HTERT RPE-1 (cell line): ENCODE measurements around the gene LGR5.

ENCODE experiments used
- in situ Hi-C: fragments of 300-500 bp; cut with MboI; formaldehyde crosslinking; loops from 4 replicates; pipeline ENCODE4 v1.14.3; 2020; ENCODE audit warnings: low sequenced_read_pairs

LGR5 gene, protein sequence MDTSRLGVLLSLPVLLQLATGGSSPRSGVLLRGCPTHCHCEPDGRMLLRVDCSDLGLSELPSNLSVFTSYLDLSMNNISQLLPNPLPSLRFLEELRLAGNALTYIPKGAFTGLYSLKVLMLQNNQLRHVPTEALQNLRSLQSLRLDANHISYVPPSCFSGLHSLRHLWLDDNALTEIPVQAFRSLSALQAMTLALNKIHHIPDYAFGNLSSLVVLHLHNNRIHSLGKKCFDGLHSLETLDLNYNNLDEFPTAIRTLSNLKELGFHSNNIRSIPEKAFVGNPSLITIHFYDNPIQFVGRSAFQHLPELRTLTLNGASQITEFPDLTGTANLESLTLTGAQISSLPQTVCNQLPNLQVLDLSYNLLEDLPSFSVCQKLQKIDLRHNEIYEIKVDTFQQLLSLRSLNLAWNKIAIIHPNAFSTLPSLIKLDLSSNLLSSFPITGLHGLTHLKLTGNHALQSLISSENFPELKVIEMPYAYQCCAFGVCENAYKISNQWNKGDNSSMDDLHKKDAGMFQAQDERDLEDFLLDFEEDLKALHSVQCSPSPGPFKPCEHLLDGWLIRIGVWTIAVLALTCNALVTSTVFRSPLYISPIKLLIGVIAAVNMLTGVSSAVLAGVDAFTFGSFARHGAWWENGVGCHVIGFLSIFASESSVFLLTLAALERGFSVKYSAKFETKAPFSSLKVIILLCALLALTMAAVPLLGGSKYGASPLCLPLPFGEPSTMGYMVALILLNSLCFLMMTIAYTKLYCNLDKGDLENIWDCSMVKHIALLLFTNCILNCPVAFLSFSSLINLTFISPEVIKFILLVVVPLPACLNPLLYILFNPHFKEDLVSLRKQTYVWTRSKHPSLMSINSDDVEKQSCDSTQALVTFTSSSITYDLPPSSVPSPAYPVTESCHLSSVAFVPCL

GRCh38 chr12:71439613-71440344 is at the start of gene LGR5:
TSS of gene LGR5 (plus strand) at chr12:71439798. CDS start at chr12:71440081, 283 bp downstream.
- in situ Hi-C loops, result no loop called here

DNA sequence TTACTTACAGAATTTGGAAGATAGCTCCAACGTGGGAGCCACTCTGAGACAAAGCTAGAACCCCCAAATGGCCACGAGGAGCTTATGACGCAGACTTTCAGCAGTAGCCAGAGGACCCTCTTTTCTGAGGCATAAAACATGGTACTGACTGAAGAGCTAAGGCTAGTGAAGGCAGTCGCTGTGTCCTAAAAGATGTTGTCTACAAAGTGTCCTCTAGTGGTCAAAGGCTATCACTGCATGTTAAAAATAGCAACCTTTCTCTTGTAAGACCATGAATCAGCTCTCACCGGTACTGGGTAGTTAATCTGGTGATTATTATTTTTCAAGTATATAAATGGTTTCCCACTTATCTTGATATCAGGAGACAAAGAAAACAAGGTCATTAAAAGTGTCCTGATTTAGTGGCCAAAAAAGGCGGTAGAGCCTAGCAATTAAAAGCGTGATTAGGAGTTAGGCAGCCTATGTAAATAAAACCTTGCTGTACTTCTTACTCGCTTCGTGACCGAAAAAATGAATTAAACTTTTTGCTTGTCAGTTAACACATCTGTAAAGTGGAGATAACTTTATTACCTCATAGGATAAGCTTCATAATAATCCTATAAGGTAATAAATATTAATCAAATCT is 47.0 kb upstream of the LGR5 start:
- in situ Hi-C loops, result no loop called here

- in situ Hi-C loops, result no loop called here
Observed at GRCh38 chr12:71393625-71394024, 46.0 kb upstream of the LGR5 start.

DNA sequence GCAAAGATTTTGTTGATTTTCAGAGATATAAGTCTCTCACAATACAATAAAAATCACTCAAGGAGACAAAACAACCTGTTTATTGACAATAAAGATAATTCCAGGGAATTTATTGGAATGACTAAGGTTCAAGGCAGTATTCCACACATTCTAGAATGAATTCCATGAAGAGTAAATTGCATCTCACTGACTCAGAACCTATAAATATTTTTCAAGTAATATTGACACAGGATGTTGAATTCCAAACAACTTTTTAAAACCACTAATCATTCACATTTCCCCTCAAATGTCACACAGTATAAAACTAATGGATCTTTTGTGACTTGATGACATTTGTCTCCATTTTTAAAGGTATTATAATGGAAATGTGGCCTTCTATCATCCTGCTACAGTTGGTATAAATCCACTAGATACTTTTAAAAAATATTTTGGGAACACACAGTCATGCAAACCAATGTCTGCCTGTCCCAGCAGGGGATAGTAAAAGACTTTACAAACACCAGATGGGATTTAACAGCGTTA is 42.1 kb upstream of the LGR5 start:
- in situ Hi-C loops, result no loop called here

DNA sequence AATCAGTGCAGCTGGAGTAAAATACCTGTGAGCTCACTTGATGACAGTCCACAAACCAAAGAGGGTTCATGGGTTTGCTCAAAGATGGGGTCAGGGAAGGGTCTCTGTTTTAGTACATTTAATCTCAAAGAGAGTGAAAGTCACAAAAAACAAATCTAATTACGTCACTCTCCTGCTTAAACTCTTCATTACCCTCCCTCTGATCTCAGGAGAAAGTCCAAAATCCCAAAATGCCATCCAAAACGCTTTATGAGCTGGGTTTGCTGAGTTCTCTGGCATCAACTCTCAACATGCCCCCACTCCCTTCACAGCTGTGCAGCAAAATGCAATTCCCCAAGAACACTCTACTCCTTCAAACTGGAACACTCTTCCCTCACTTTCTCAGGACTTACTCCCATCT is 40.4 kb upstream of the LGR5 start:
- in situ Hi-C loops, result no loop called here

DNA sequence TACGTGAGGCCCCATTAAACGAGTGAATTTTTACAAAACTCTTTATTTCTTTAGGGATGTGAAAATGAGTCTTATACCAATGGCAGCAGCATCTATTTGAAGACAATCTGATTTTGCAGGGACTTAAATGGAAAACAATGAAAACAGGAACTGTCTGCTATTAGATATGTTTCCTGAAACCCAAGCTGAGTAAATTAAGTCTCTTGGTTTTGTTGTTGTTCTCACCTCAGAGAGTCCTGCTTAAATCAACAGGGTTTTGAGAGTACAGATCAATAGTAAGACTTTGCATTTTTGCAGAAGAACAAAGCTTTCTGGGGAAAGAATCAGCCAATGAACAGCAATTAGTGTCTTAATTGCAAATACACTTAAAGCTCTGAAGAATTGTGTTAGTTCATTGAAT is 39.1 kb upstream of the LGR5 start:
- in situ Hi-C loops, result no loop called here

GRCh38 chr12:71405884-71406283 is 33.7 kb upstream of the LGR5 start:
- in situ Hi-C loops, result no loop called here

DNA sequence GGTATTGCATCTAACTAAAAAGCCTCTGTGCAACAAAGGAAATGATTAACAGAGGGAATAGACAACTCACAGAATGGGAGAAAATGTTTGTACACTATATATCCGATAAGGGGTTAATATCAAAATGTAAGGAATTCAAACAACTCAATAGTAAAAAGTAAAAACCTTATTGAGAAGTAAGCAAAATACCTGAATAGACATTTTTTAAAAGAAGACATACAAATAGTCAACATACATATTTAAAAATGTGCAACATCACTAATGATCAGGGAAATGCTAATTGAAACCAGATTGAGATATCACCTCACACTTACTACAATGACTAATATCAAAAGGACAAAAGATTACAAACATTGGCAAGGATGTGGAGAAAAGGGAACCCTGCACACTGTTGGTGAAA is 31.9 kb upstream of the LGR5 start:
- in situ Hi-C loops, result no loop called here

DNA sequence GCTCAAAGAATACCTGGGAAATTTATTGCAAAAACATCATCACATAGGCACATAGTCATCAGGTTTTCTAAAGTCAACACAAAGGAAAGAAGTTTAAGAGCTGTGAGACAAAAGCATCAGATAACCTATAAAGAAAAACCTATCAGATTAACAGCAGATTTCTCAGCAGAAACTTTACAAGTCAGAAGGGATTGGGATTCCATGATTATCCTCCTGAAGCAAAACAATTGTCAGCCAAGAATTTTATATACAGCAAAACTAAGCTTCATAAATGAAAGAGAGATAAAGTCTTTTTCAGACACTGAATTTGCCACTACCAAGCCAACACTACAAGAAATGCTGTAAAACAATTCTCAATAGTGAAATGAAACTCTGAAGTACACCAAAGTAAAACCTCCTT is 28.8 kb upstream of the LGR5 start:
- in situ Hi-C loops, result no loop called here

GRCh38 chr12:71411635-71412034 is 28.0 kb upstream of the LGR5 start:
- in situ Hi-C loops, result no loop called here

GRCh38 chr12:71415336-71416231 is 24.0 kb upstream of the LGR5 start:
- in situ Hi-C loops, result no loop called here

GRCh38 chr12:71417181-71417580 is 22.4 kb upstream of the LGR5 start:
- in situ Hi-C loops, result no loop called here

GRCh38 chr12:71420775-71421406 is 18.7 kb upstream of the LGR5 start:
- in situ Hi-C loops, result no loop called here

DNA sequence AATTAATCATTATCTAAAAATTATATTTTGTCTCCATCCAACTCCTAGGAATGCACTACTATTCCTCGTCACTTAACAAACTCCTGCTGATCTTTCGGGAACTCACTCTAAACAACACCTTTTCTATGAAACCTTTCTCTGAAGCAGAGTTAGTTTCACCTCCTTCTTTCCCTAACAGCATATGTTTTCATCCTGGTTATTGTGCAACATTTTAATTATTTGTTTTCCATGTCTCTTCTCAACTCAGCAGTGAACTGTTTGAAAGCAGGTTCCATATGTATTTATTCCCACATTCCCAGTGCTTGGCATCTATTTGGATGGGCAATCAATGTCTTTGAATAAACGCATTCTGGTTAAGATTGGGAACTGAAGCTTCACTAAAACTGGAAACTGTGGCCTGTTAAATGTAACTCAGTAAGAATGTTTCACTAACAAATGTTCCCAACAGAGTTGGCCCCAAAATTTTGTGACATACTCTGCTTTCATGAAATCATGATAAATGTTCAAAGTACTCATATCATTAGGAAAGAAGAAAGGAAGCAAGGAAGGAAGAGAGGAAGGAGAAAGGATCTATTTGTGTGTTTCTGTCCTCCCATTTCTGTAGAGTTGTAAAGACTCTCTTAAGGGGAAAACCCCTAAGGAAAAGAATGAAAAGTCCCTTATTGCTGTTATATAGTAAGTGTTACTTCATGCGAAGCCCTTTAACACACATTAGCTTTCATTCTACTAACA is 13.9 kb upstream of the LGR5 start:
- in situ Hi-C loops, result no loop called here

- in situ Hi-C loops, result no loop called here
Observed at GRCh38 chr12:71426300-71427047, 13.1 kb upstream of the LGR5 start.

GRCh38 chr12:71430756-71431155 is 8.8 kb upstream of the LGR5 start:
- in situ Hi-C loops, result no loop called here

- in situ Hi-C loops, result no loop called here
Observed at GRCh38 chr12:71431991-71432390, 7.6 kb upstream of the LGR5 start.

- in situ Hi-C loops, result no loop called here
Observed at GRCh38 chr12:71432936-71433335, 6.7 kb upstream of the LGR5 start.
